HCT116 (cell line): ENCODE data around the gene EML4. TPM values are rescaled to one million over a fixed set of nuclear protein-coding genes. Genes with fewer than 3 reads are reported as not detected.

Experiments
- ATAC-seq: fragments of 200-7000 bp; cut with Tn5 transposase; 2 replicates; pipeline ENCODE4 v1.9.1; 2020; ENCODE audit warnings: mild to moderate bottlenecking, moderate library complexity
- BruUV-seq: library from RNA; stranded (reverse); fragments of 400-500 nt; replicated peaks from 2 replicates; lab custom pipeline; 2021; lab: Mats Ljungman, UMichigan
- CTCF ChIA-PET: fragments of 300-600 bp; sonication (Branson Sonifier 250); formaldehyde crosslinking; loops from one replicate; lab custom pipeline; 2021; ENCODE audit warnings: antibody characterized with exemption; lab: Charles Lee
- POLR2A ChIA-PET: fragments of 300-600, 350-600 bp; sonication (Branson Sonifier 250); formaldehyde crosslinking; loops from one replicate; lab custom pipeline; 2021; ENCODE audit warnings: antibody characterized with exemption; lab: Charles Lee
- RAD21 ChIA-PET, 2 experiments: fragments of 300-600 bp; sonication (Branson Sonifier 250); formaldehyde crosslinking; loops; one replicate each; lab custom pipeline; 2023; ENCODE audit warnings: low total read pairs in 2 of 2; ENCODE audit not compliant: uncharacterized antibody in 2 of 2, unreplicated experiment in 2 of 2, low non-redundant PET in 1 of 2; lab: Charles Lee
- DNase-seq: peaks from one replicate; pipeline ENCODE4 v3.0.0-alpha.2; 2010; ENCODE audit warnings: low read depth, low spot score
- H2AFZ ChIP-seq: fragments of 200-600 bp; shearing (Covaris generic), sonication (generic); 2 replicates; pipeline ENCODE4 v1.6.1; 2017; ENCODE audit warnings: low read depth, mixed run types, mixed read lengths, antibody characterized with exemption, low read length; ENCODE audit not compliant: poor library complexity, severe bottlenecking
- H3K27ac ChIP-seq: 2 replicates; pipeline ENCODE4 v1.5.1; 2012; ENCODE audit warnings: low read depth, low read length
- H3K27me3 ChIP-seq: fragments of 200-600 bp; sonication (generic); 2 replicates; pipeline ENCODE4 v1.6.1; 2016; ENCODE audit warnings: mixed run types, low read length, mixed read lengths; ENCODE audit not compliant: insufficient read depth
- H3K36me3 ChIP-seq, 2 experiments: fragments of 200-500 bp in 1 of 2; fragments of 200-600 bp in 1 of 2; sonication (Bioruptor generic) in 1 of 2; sonication (generic) in 1 of 2; 2 replicates each; pipeline versions ENCODE4 v1.5.1 to v1.6.1; 2014 to 2016; ENCODE audit warnings: low read length in 2 of 2, inconsistent platforms in 1 of 2, mixed read lengths in 1 of 2, mixed run types in 1 of 2; ENCODE audit not compliant: insufficient read depth in 2 of 2, control insufficient read depth in 1 of 2
- H3K4me1 ChIP-seq, 2 experiments: fragments of 200-600 bp in 1 of 2; sonication (generic) in 1 of 2; 2 replicates each; pipeline versions ENCODE4 v1.5.1 to v1.6.1; 2012 to 2017; ENCODE audit warnings: low read length in 2 of 2, inconsistent platforms in 1 of 2, mild to moderate bottlenecking in 1 of 2, mixed read lengths in 1 of 2, mixed run types in 1 of 2, moderate library complexity in 1 of 2; ENCODE audit not compliant: insufficient read depth in 2 of 2, control insufficient read depth in 1 of 2
- H3K4me2 ChIP-seq: fragments of 200-600 bp; sonication (generic); 2 replicates; pipeline ENCODE4 v1.6.1; 2017; ENCODE audit warnings: mixed run types, low read length, mixed read lengths
- H3K4me3 ChIP-seq, 2 experiments: fragments of 200-600 bp in 1 of 2; sonication (generic) in 1 of 2; replicated peaks in 1 of 2; 2 replicates each; pipeline ENCODE4 v1.5.1; 2011 to 2016; ENCODE audit warnings: low read length in 2 of 2, control low read depth in 1 of 2, low read depth in 1 of 2, mild to moderate bottlenecking in 1 of 2, mixed read lengths in 1 of 2, mixed run types in 1 of 2
- H3K79me2 ChIP-seq: fragments of 200-600 bp; sonication (generic); 2 replicates; pipeline ENCODE4 v1.6.1; 2017; ENCODE audit warnings: mild to moderate bottlenecking, mixed run types, low read length, moderate library complexity, mixed read lengths; ENCODE audit not compliant: insufficient read depth
- H3K9ac ChIP-seq: fragments of 200-600 bp; sonication (generic); 2 replicates; pipeline ENCODE4 v1.6.1; 2016; ENCODE audit warnings: low read length, mixed read lengths
- H3K9me2 ChIP-seq: fragments of 200-600 bp; sonication (generic), shearing (Covaris generic); 2 replicates; pipeline ENCODE4 v1.6.1; 2017; ENCODE audit warnings: mixed run types, mild to moderate bottlenecking, moderate library complexity; ENCODE audit not compliant: insufficient read depth
- H3K9me3 ChIP-seq, 2 experiments: fragments of 200-500 bp in 1 of 2; fragments of 200-600 bp in 1 of 2; sonication (Bioruptor generic) in 1 of 2; sonication (generic) in 1 of 2; 2 replicates each; pipeline ENCODE4 v1.6.1; 2014 to 2017; ENCODE audit warnings: low read length in 2 of 2, mixed read lengths in 2 of 2, inconsistent platforms in 1 of 2, low read depth in 1 of 2, mild to moderate bottlenecking in 1 of 2, mixed run types in 1 of 2, moderate library complexity in 1 of 2; ENCODE audit not compliant: control insufficient read depth in 1 of 2, insufficient read depth in 1 of 2
- H4K20me1 ChIP-seq: fragments of 200-600 bp; sonication (generic), shearing (Covaris generic); 2 replicates; pipeline ENCODE4 v1.6.1; 2017; ENCODE audit warnings: mixed run types, mild to moderate bottlenecking, moderate library complexity; ENCODE audit not compliant: insufficient read depth
- CBX3 ChIP-seq: IDR thresholded peaks from 2 replicates; pipeline ENCODE4 v1.6.1; 2012; ENCODE audit warnings: low read depth
- CEBPB ChIP-seq: IDR thresholded peaks from 2 replicates; pipeline ENCODE4 v1.6.1; 2012; ENCODE audit warnings: low read depth
- EZH2phosphoT487 ChIP-seq: fragments of 200-600 bp; IDR thresholded peaks from 2 replicates; pipeline ENCODE4 v1.6.1; 2018; ENCODE audit warnings: antibody characterized with exemption, borderline replicate concordance
- FOSL1 ChIP-seq: IDR thresholded peaks from 2 replicates; pipeline ENCODE4 v1.6.1; 2012; ENCODE audit warnings: low read depth
- JUND ChIP-seq: IDR thresholded peaks from 2 replicates; pipeline ENCODE4 v1.6.1; 2012
- SP1 ChIP-seq: IDR thresholded peaks from 2 replicates; pipeline ENCODE4 v1.6.1; 2012; ENCODE audit warnings: low read depth
- SRF ChIP-seq: IDR thresholded peaks from 2 replicates; pipeline ENCODE4 v1.6.1; 2012; ENCODE audit warnings: low read depth
- intact Hi-C: fragments of 100-400 bp; cut with micrococcal nuclease; formaldehyde crosslinking; loops from 2 replicates; pipeline ENCODE4 v1.10.0; 2022
- total RNA-seq: library from RNA; stranded (reverse); gene quantifications from one replicate; pipeline ENCODE4 v1.2.1, GENCODE V29; 2021; ENCODE audit not compliant: unreplicated experiment
- TF ChIP-seq, protein P1 (sequence below): IDR thresholded peaks from 2 replicates; pipeline ENCODE4 v1.6.1; 2012; ENCODE audit warnings: low read depth

EML4 gene
- total RNA-seq, 1 experiment from 2014 or later, result 53.5 TPM

DNA sequence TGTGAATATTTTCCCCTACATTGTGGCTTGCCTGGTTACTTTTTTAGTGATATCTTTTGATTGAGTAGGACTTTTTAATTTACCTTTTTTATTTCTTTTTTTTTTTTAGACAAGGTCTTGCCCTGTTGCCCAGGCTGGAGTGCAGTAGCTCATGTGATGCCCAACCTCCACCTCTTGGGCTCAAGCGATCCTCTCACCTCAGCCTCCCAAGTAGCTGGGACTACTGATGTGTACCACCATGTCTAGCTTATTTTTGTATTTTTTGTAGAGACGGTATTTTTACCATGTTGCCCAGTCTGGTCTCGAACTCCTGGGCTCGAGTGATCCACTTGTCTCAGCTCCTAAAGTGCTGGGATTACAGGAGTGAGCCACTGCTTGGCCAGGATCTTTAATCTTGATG, 25.3 kb downstream of the EML4 start:
- Histone ChIP-seq H3K9ac (no peak overlapping the region), H3K79me2 (peaks cover 96% of the 10 kb centered on the region), H3K36me3 (no peaks in the 10 kb centered on the region), H3K9me2 (no peaks in the 10 kb centered on the region), H4K20me1 (peaks cover 14% of the 10 kb centered on the region; the same call in 1 of the 2 replicates), H2AFZ (no peak overlapping the region), H3K4me1 (peaks cover 22 to 37% of the 10 kb centered on the region in 2 experiments), H3K27ac (no peak overlapping the region), H3K27me3 (no peaks in the 10 kb centered on the region), H3K4me2 (no peak overlapping the region), H3K9me3 (no peaks in the 10 kb centered on the region), H3K4me3 (no peak overlapping the region)
- no peak for TF ChIP-seq CBX3
- ChIA-PET POLR2A (no interaction called here), CTCF (no interaction called here), RAD21 (no interaction called here)
- intact Hi-C loops, result no loop called here
- ATAC-seq, result no peak
- no TSS peak for BruUV-seq
- DNase-seq, result no peak

DNA sequence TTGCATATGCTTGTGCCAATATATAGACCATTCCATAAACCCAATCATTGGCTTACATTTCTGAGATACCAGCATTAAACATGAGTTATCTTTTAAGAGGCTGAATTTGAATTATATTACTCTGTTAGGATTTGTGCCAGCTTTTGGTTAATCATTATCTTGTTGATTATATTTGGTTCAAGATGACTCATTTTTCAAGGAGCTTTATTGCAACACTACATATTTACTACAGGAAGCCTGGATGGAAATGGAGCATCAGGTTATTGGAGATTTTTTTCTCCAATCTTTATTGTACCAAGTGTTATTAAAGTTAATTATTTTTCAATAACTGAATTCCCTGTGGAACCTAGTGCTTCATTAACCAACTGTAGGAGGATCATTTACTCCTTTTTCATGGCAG, 26.4 kb downstream of the EML4 start:
- Histone ChIP-seq H3K27me3 (no peaks in the 10 kb centered on the region), H3K36me3 (no peaks in the 10 kb centered on the region), H3K4me1 (peaks cover 22 to 37% of the 10 kb centered on the region in 2 experiments), H3K4me2 (peak overlapping the region; percentile 64), H3K9me3 (no peaks in the 10 kb centered on the region), H3K79me2 (peaks cover 93% of the 10 kb centered on the region), H2AFZ (no peak overlapping the region), H3K9ac (no peak overlapping the region), H4K20me1 (peaks cover 16% of the 10 kb centered on the region; the same call in 1 of the 2 replicates), H3K27ac (no peak overlapping the region), H3K4me3 (peak overlapping the region in 1 of 2 experiments; percentile 16; a peak in 2 of 4 replicates), H3K9me2 (no peaks in the 10 kb centered on the region)
- intact Hi-C loops, result no loop called here
- 0 out of 2 replicates have a peak, but pooled peaks have one; percentile 17 for TF ChIP-seq CBX3
- TF ChIP-seq FOSL1, result peak; percentile 87
- no peak for TF ChIP-seq EZH2phosphoT487
- peak; percentile 74 for TF ChIP-seq SP1
- peak; percentile 98 for TF ChIP-seq CEBPB
- 0 out of 2 replicates have a peak, but pooled peaks have one; percentile 13 for TF ChIP-seq SRF
- TF ChIP-seq, protein P1, sequence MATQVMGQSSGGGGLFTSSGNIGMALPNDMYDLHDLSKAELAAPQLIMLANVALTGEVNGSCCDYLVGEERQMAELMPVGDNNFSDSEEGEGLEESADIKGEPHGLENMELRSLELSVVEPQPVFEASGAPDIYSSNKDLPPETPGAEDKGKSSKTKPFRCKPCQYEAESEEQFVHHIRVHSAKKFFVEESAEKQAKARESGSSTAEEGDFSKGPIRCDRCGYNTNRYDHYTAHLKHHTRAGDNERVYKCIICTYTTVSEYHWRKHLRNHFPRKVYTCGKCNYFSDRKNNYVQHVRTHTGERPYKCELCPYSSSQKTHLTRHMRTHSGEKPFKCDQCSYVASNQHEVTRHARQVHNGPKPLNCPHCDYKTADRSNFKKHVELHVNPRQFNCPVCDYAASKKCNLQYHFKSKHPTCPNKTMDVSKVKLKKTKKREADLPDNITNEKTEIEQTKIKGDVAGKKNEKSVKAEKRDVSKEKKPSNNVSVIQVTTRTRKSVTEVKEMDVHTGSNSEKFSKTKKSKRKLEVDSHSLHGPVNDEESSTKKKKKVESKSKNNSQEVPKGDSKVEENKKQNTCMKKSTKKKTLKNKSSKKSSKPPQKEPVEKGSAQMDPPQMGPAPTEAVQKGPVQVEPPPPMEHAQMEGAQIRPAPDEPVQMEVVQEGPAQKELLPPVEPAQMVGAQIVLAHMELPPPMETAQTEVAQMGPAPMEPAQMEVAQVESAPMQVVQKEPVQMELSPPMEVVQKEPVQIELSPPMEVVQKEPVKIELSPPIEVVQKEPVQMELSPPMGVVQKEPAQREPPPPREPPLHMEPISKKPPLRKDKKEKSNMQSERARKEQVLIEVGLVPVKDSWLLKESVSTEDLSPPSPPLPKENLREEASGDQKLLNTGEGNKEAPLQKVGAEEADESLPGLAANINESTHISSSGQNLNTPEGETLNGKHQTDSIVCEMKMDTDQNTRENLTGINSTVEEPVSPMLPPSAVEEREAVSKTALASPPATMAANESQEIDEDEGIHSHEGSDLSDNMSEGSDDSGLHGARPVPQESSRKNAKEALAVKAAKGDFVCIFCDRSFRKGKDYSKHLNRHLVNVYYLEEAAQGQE, result no peak
- peak; percentile 86 for TF ChIP-seq JUND
- DNase-seq (peak; percentile 41), ATAC-seq (no peak)
- BruUV-seq, result no TSS peak
- CTCF ChIA-PET, result interaction anchor here (1.9 kb wide), 1 partner anchor 99 kb away, joined by 14 read pairs; no protein-coding TSS in a partner anchor
- RAD21 ChIA-PET, result no interaction called here
- POLR2A ChIA-PET, result no interaction called here
